ENCODE measurements around the gene KRT7.

- TF ChIP-seq, protein P1, sequence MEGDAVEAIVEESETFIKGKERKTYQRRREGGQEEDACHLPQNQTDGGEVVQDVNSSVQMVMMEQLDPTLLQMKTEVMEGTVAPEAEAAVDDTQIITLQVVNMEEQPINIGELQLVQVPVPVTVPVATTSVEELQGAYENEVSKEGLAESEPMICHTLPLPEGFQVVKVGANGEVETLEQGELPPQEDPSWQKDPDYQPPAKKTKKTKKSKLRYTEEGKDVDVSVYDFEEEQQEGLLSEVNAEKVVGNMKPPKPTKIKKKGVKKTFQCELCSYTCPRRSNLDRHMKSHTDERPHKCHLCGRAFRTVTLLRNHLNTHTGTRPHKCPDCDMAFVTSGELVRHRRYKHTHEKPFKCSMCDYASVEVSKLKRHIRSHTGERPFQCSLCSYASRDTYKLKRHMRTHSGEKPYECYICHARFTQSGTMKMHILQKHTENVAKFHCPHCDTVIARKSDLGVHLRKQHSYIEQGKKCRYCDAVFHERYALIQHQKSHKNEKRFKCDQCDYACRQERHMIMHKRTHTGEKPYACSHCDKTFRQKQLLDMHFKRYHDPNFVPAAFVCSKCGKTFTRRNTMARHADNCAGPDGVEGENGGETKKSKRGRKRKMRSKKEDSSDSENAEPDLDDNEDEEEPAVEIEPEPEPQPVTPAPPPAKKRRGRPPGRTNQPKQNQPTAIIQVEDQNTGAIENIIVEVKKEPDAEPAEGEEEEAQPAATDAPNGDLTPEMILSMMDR (conservative IDR thresholded peaks at IDR 0.05; ENCODE audit: low read length) = no peak
- TF ChIP-seq EZH2phosphoT487 (IDR thresholded peaks at IDR 0.05; ENCODE audit: borderline replicate concordance) = no peak
Measured at GRCh38 chr12:52210925-52211650, 22.0 kb upstream of the KRT7 start.

All from Loucy (cell line).